Measurements from ENCODE around the gene SWI5.

SWI5 gene

DNA sequence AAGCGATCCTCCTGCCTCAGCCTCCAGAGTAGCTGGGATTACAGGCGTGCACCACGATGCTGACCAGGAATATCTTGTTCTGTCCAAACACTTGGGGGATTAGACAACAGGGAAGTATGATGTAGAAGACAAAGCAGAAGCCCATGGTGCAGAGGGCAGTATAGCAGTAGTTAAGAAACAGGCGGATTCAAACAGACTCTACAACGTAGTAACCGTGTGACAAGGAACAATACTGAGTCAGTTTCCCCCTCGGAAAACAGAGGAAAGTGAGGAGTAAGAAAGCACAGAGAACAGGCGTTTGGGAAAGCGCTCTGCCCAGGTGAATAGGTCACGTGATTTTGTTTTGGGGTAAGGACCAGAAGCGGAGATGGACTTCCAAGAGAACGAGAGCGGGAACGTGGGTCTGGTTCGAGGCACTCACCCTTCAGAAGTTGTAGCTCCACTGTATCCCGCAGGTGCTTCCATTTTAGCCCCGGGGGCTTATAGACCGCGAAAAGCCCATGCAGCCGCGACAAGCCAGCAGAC lies 45.9 kb downstream of the SWI5 start:
- no peak for DNase-seq

DNA sequence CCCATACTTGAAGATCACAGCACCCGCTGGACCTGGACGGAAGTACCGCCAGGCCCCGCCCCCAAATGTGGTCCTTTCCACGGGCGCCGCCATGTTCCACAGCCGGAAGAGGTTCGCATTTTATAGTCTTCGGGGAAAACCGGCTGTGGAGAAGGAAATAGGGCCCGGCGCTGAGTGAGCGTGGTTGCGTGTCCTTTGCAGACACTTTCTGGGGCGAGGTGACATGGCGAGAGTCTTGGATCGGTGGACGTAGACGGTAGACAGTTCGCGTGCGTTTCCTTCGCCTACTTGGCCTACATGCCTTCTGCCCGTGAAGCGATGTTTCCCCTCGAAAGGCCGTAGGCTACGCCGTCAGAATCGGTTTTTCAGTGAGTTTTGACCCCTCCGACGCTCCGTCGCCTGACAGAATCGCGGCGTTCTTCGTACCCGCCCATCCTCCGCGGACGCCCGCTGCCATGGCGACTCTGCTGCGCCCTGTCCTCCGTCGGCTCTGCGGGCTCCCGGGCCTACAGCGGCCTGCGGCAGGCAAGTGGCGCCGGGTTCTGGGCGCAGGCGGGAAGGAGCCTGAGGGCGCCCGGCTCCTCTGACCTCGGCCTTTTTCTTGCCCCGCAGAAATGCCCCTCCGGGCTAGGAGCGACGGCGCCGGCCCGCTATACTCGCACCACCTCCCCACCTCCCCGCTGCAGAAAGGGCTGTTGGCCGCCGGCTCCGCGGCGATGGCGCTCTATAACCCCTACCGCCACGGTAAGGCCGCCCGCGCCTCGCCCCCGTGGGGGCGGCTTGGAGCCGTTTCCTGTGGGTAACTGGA lies 46.5 kb downstream of the SWI5 start, which contains the start of the genes COQ4 and TRUB2:
COQ4 (plus strand) TSS at position 436 of the 808 bp plus-strand sequence; CDS start at position 456, 20 bp downstream.
TRUB2 (minus strand) TSS at position 44 of the 808 bp plus-strand sequence; CDS start at position 5, 39 bp downstream.
- DNase-seq = peak; percentile 91

DNA sequence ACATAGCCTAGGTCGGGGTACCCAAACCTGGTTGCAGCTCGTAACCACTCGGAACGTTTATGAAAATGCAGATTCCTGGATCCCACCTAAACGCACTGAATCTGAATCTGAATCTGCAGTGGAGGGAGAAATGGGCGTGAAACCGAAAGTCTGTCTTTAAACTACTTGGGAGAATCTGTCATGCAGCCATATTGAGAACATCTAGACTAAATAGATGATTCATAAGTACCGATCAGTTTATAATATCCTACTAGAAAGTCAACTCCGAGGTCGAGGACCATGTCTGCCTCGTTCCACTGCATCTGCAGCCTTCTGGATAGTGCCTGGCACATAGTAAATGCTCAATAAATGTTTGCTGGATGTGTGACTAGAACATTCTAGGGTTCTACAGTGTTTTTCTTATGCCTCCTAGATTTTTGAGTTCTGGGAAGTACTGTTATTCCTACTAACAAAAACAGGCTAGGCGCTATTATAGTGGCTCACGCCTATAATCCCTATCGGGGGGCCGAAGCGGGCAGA lies 47.2 kb downstream of the SWI5 start:
- DNase-seq = no peak

DNA sequence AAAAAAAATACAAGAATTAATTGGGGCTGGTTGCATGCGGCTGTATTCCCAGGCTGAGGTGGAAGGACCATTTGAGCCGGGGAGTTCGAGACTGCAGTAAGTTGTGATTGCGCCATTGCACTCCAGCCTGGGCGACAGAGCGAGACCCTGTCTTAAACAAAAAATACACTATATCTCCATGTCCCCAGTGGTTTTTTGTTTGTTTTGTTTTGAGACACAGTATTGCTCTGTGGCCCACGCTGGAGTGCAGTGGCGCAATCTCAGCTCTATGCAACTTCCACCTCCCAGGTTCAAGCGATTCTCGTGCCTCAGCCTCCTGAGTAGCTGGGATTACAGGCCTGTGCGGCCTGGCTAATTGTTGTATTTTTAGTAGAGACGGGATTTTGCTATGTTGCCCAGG lies 47.7 kb downstream of the SWI5 start:
- DNase-seq = no peak

DNA sequence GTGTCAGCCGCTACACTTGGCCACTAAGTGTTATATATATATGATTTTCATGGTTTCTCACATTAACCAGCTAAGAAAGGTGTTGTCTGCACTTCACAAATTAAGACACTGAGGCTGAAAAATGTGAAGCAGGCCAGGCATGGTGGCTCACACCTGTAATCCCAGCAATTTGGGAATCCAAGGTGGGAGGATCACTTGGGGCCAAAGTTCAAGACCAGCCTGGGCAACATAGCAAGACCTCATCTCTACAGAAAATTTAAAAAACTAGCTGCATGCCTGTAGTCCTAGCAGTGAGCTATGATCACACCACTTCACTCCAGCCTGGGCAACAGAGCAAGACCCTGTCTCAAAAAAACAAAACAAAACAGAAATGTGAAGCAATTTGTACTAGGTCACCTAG lies 48.3 kb downstream of the SWI5 start:
- DNase-seq = no peak

DNA sequence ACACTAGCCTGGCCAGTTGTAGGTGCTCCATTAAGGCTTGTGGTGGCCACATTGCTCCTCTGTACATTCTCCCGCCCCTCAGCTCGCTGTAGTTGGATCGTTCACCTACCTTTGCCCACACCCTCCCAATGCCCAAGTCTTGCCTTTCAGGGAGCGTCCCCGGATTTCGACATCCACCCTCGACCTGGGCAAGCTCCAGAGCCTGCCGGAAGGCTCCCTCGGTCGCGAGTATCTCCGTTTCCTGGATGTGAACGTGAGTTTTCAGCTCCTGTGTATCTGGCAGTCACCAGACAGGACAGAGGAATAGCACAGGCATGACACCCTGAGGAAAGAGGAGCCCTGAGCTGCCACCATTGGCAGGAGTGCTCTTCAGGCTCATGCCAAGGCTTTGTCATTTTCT lies 49.6 kb downstream of the SWI5 start:
- DNase-seq = no peak

DNA sequence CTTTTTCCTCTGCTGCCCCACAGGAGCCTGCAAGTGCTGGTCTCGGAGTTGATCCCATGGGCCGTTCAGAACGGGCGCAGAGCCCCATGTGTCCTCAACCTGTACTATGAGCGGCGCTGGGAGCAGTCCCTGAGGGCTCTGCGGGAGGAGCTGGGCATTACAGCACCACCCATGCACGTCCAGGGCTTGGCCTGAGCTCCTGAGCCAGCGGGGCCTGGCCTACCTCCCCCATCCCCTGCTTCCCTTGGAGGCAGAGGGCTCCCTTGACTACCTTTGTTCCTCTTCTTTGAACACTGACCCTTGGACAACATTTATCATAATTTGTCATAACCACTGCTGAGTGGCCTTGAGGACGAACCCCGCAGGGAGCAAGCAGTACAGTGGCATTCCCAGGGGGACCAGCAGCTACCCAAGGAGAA lies 57.4 kb downstream of the SWI5 start:
- DNase-seq = no peak

DNA sequence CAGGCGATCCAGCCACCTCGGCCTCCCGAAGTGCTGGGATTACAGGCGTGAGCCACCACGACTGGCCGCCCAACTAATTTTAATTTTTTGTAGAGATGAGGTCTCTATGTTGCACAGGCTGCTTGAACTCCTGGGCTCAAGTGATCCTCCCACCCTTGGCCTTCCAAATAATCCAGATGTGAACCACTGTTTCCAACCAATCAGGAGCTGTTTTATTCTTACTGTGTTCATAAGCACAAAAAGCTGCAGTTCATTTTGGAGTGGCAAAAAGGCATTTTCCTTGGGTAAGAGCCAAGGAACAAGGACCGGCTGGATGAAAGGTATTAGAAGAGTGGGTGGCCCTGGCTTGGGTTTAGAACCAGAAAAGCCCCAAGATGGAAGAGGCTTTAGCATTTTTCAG lies 59.1 kb downstream of the SWI5 start:
- no peak for DNase-seq

DNA sequence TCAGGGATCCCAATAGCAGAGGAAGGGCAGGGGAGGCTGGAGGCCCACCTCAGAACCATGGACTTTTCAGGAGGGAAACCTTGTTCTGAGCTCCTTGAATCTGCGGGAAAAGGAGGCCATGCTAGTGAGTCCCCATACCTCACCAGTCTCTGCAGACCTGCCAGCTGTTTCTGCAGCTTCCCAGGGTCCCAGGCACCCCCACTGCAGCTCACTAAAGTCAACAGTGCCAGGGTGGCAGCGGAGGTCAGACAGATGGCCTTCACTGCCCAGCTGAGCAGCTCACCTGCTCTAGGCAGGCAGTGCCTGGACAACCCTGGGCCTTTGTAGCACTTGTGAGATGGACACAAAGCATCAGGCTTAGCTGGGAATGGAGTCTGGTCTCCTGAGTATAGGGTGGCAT lies 59.8 kb downstream of the SWI5 start:
- no peak for DNase-seq

DNA sequence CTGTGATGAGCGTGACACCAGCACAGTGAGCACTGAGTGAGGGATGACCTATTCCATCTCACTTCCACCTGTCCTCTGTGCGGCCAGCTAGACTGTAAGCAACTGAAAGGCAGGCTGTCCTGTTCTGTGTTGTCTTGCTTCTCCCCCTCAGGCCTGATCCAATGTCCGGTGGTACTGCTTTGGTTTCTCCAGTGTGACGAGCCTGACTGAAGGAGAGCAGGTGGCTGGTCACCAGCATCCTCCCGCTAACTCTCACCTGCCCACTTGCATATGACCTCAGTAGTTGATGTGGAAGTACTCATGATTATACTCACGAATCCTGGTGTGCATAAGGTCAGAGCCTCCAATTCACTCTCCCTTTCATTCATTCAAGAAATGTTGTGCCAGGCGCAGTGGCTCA lies 61.9 kb downstream of the SWI5 start:
- no peak for DNase-seq

Data from NCI-H2107 (cell line).